K562 (cell line): ENCODE results near the gene DAAM1. TPM values are rescaled to one million over a fixed set of nuclear protein-coding genes. Genes with fewer than 3 reads are reported as not detected.

Source experiments
- ATAC-seq: fragments of 200-7000 bp; cut with Tn5 transposase; 3 replicates; pipeline ENCODE4 v1.9.1; 2020; ENCODE audit warnings: moderate library complexity
- BruUV-seq: library from RNA; stranded (reverse); fragments of 400-500 nt; replicated peaks from 2 replicates; lab custom pipeline; 2021; lab: Mats Ljungman, UMichigan
- CTCF ChIA-PET: fragments of 300-600 bp; formaldehyde crosslinking; extraction: SDS; loops from one replicate; lab custom pipeline; 2021; ENCODE audit warnings: low intra/inter-chr PET ratio; lab: Yijun Ruan, JAX
- POLR2A ChIA-PET: fragments of 300-600, 350-650 bp; sonication (Branson Sonifier 250); formaldehyde crosslinking; extraction: SDS; loops from one replicate; lab custom pipeline; 2021; ENCODE audit warnings: antibody characterized with exemption, inconsistent platforms; lab: Yijun Ruan, JAX
- DNase-seq, 4 experiments: peaks; one replicate each; pipeline versions ENCODE4 v3.0.0 to v3.0.0-alpha.2; 2011 to 2018; ENCODE audit warnings: low spot score in 3 of 4, mixed read lengths in 3 of 4; ENCODE audit errors: extremely low read depth in 1 of 4
- FAIRE-seq: peaks from 2 replicates; lab custom pipeline; 2011; peaks lifted over from hg19 to GRCh38; lab: Jason Lieb, UNC
- H2AFZ ChIP-seq: 2 replicates; pipeline ENCODE4 v1.6.0; 2011; ENCODE audit warnings: low read depth, low read length, control low read depth, inconsistent platforms
- H3K27ac ChIP-seq: fragments of 200-600 bp; 3 replicates; pipeline ENCODE4 v1.8.0; 2011; ENCODE audit warnings: low read depth, mild to moderate bottlenecking, control low read depth, inconsistent platforms, low read length, moderate library complexity, mixed read lengths; ENCODE audit errors: extremely low read depth
- H3K27me3 ChIP-seq, 2 experiments: fragments of 300-600 bp in 1 of 2; 2 replicates in 1 of 2; 3 replicates in 1 of 2; pipeline versions ENCODE4 v1.6.0 to v1.8.0; 2011; ENCODE audit warnings: inconsistent platforms in 2 of 2, low read length in 2 of 2, mild to moderate bottlenecking in 1 of 2, mixed read lengths in 1 of 2, moderate library complexity in 1 of 2; ENCODE audit not compliant: control insufficient read depth in 2 of 2, insufficient read depth in 2 of 2
- H3K36me3 ChIP-seq: fragments of 300-600 bp; 3 replicates; pipeline ENCODE4 v1.8.0; 2011; ENCODE audit warnings: mild to moderate bottlenecking, low read length, inconsistent platforms; ENCODE audit not compliant: control insufficient read depth, insufficient read depth
- H3K4me1 ChIP-seq, 2 experiments: fragments of 200-600 bp in 1 of 2; replicated peaks in 1 of 2; 2 replicates in 1 of 2; 3 replicates in 1 of 2; pipeline versions ENCODE4 v1.5.1 to v1.8.0; 2011; ENCODE audit warnings: inconsistent platforms in 2 of 2, low read length in 2 of 2, mild to moderate bottlenecking in 1 of 2, mixed read lengths in 1 of 2, moderate library complexity in 1 of 2; ENCODE audit not compliant: control insufficient read depth in 2 of 2, insufficient read depth in 2 of 2
- H3K4me2 ChIP-seq: 2 replicates; pipeline ENCODE4 v1.6.1; 2011; ENCODE audit warnings: low read length, control low read depth, inconsistent platforms, mixed read lengths; ENCODE audit not compliant: insufficient read depth
- H3K4me3 ChIP-seq: fragments of 200-600 bp; sonication (generic), shearing (Covaris generic); 2 replicates; pipeline ENCODE4 v1.5.1; 2016; ENCODE audit warnings: control low read depth, inconsistent platforms
- H3K79me2 ChIP-seq: fragments of 200-600 bp; 3 replicates; pipeline ENCODE4 v1.8.0; 2011; ENCODE audit warnings: low read length, inconsistent platforms; ENCODE audit not compliant: control insufficient read depth, insufficient read depth
- H3K9ac ChIP-seq, 2 experiments: 2 replicates each; pipeline versions ENCODE4 v1.6.0 to v1.6.1; 2011; ENCODE audit warnings: low read depth in 2 of 2, low read length in 2 of 2, control low read depth in 1 of 2, inconsistent platforms in 1 of 2, mild to moderate bottlenecking in 1 of 2, mixed read lengths in 1 of 2; ENCODE audit not compliant: insufficient read depth in 1 of 2
- H3K9me1 ChIP-seq: one replicate; pipeline ENCODE4 v1.6.0; 2011; ENCODE audit warnings: inconsistent platforms, mild to moderate bottlenecking, low read length, moderate library complexity; ENCODE audit not compliant: control insufficient read depth, insufficient read depth
- H3K9me3 ChIP-seq: replicated peaks from 2 replicates; pipeline ENCODE4 v1.5.1; 2011; ENCODE audit warnings: low read depth, low read length, inconsistent platforms; ENCODE audit not compliant: control insufficient read depth, insufficient read depth
- H4K20me1 ChIP-seq: replicated peaks from 2 replicates; pipeline ENCODE4 v1.6.1; 2011; ENCODE audit warnings: low read length, inconsistent platforms, mixed read lengths; ENCODE audit not compliant: control insufficient read depth, insufficient read depth
- CREB5 ChIP-seq: fragments of 250-450 bp; sonication (Bioruptor Pico); IDR thresholded peaks from 2 replicates; pipeline ENCODE4 v1.5.0; 2020; ENCODE audit warnings: mild to moderate bottlenecking
- FOXK1 ChIP-seq: sonication (generic); formaldehyde crosslinking; IDR thresholded peaks from 2 replicates; pipeline ENCODE4 v1.8.0; 2022; ENCODE audit warnings: missing genetic modification reagents, mild to moderate bottlenecking, borderline replicate concordance
- GTF2B ChIP-seq: IDR thresholded peaks from 2 replicates; pipeline ENCODE4 v1.6.1; 2011; ENCODE audit not compliant: insufficient read length; ENCODE audit errors: extremely low read depth
- HINFP ChIP-seq: fragments of 450-650 bp; conservative IDR thresholded peaks from 2 replicates; pipeline ENCODE4 v1.6.1; 2016; ENCODE audit warnings: missing genetic modification characterization, low read depth, mild to moderate bottlenecking, control low read depth, missing compliant biosample characterization
- NEUROD1 ChIP-seq: fragments of 150-350 bp; IDR thresholded peaks from 2 replicates; pipeline ENCODE4 v1.6.1; 2014; ENCODE audit warnings: borderline replicate concordance, low read length, low read depth; ENCODE audit not compliant: partially characterized antibody
- PHF8 ChIP-seq: fragments of 200-600 bp; sonication (generic); IDR thresholded peaks from 2 replicates; pipeline ENCODE4 v1.6.1; 2012; ENCODE audit warnings: mixed run types, mild to moderate bottlenecking, inconsistent platforms, low read length, moderate library complexity, borderline replicate concordance
- SP1 ChIP-seq: sonication (generic); formaldehyde crosslinking; IDR thresholded peaks from 2 replicates; pipeline ENCODE4 v1.8.1; 2022; ENCODE audit warnings: mild to moderate bottlenecking, missing genetic modification reagents
- TCF7L2 ChIP-seq: fragments of 150-350 bp; IDR thresholded peaks from 2 replicates; pipeline ENCODE4 v1.6.1; 2016; ENCODE audit warnings: low read depth, mild to moderate bottlenecking, low read length, moderate library complexity
- YY1 ChIP-seq, 3 experiments: IDR thresholded peaks; 2 replicates each; pipeline ENCODE4 v1.6.1; 2011; ENCODE audit warnings: low read length in 2 of 3, mild to moderate bottlenecking in 2 of 3, moderate library complexity in 2 of 3, borderline replicate concordance in 1 of 3, control low read depth in 1 of 3, low read depth in 1 of 3; ENCODE audit not compliant: insufficient read depth in 3 of 3, insufficient replicate concordance in 2 of 3, control insufficient read depth in 1 of 3, insufficient read length in 1 of 3; ENCODE audit errors: extremely low read depth in 1 of 3
- ZBTB17 ChIP-seq: fragments of 450-650 bp; formaldehyde crosslinking; IDR thresholded peaks from 2 replicates; pipeline ENCODE4 v1.4.0; 2020; ENCODE audit warnings: mild to moderate bottlenecking
- ZBTB33 ChIP-seq: sonication (generic); formaldehyde crosslinking; IDR thresholded peaks from 2 replicates; pipeline ENCODE4 v1.8.1; 2023; ENCODE audit warnings: mild to moderate bottlenecking, missing genetic modification reagents
- ZEB2 ChIP-seq: fragments of 450-650 bp; IDR thresholded peaks from 2 replicates; pipeline ENCODE4 v1.6.1; 2016
- ZNF347 ChIP-seq: fragments of 450-650 bp; formaldehyde crosslinking; IDR thresholded peaks from 2 replicates; pipeline ENCODE4 v1.4.0; 2020; ENCODE audit warnings: low read depth, mild to moderate bottlenecking, moderate library complexity
- ZNF395 ChIP-seq: fragments of 200-800 bp; sonication (Bioruptor generic); IDR thresholded peaks from 2 replicates; pipeline ENCODE4 v1.6.1; 2017; ENCODE audit warnings: missing genetic modification characterization, missing compliant biosample characterization
- ZNF695 ChIP-seq: fragments of 450-650 bp; formaldehyde crosslinking; IDR thresholded peaks from 2 replicates; pipeline ENCODE4 v1.4.0; 2020; ENCODE audit warnings: mild to moderate bottlenecking, moderate library complexity
- WGBS: fragments of 100-300 bp; shearing (Covaris generic); methylation state at CpG from one replicate; pipeline ENCODE4 v1.1.6; 2016; ENCODE audit warnings: low coverage, mixed read lengths; ENCODE audit not compliant: insufficient coverage; ENCODE audit errors: missing lambda C conversion rate; 5-methylcytosine and 5-hydroxymethylcytosine counted together
- in situ Hi-C: fragments of 300-500 bp; cut with MboI; formaldehyde crosslinking; loops from 4 replicates; pipeline ENCODE4 v1.15.0; 2018; ENCODE audit warnings: inconsistent platforms, mixed read lengths
- intact Hi-C: fragments of 100-400 bp; cut with micrococcal nuclease; formaldehyde crosslinking; loops from 2 replicates; pipeline ENCODE4 v1.14.2; 2022
- polyA plus RNA-seq, 8 experiments: library from polyadenylated mRNA; depleted of rRNA in 4 of 8; stranded (reverse) in 5 of 8; unstranded in 3 of 8; fragments of >200 nt; fragmentation: Nextera tagmentation in 2 of 8; fragmentation: Illumina TruSeq in 1 of 8; extraction: Ambion mirVana in 2 of 8; extraction: Trizol in 1 of 8; gene quantifications; 2 replicates each; pipeline versions ENCODE4 v1.2.1 to v1.2.3, GENCODE V29; 2011 to 2014; ENCODE audit warnings: inconsistent platforms in 1 of 8, missing spikeins in 1 of 8
- total RNA-seq, 7 experiments: library from RNA; depleted of rRNA in 6 of 7; stranded (reverse); fragments of >200 nt in 6 of 7; fragmentation: Illumina TruSeq in 2 of 7; extraction: Trizol in 2 of 7; gene quantifications; 2 replicates each; pipeline versions ENCODE4 v1.2.1 to v1.2.3, GENCODE V29; 2011 to 2021; ENCODE audit warnings: low replicate concordance in 1 of 7

Gene DAAM1
- total and polyA plus RNA-seq, 9 of the 15 experiments (the other 6 are each of a cell fraction or from before 2014, with no cell fraction given), result 3.6 to 11.6 (median 6.7) TPM

- no peak overlapping the region for H3K9ac ChIP-seq
- DNase-seq (no peak), ATAC-seq (no peak), FAIRE-seq (no peak)
- in situ Hi-C loops, result no loop called here
- H3K4me1 ChIP-seq, result no peaks in the 10 kb centered on the region
- no peak overlapping the region for H3K4me2 ChIP-seq
- no peak overlapping the region for H2AFZ ChIP-seq
- H3K79me2 ChIP-seq, result no peaks in the 10 kb centered on the region
- no peaks in the 10 kb centered on the region for H3K36me3 ChIP-seq
- no peak overlapping the region for H3K4me3 ChIP-seq
- no peak overlapping the region for H3K27ac ChIP-seq
- ChIA-PET CTCF (no interaction called here), POLR2A (interaction anchor here (1.3 kb wide), 1 partner anchor 17 kb away, joined by 4 read pairs; no protein-coding TSS in a partner anchor)
- 75% methylated on average over 4 of the region's 7 CpGs for WGBS
- no peaks in the 10 kb centered on the region for H3K9me1 ChIP-seq
- H3K9me3 ChIP-seq, result no peaks in the 10 kb centered on the region
- no TSS peak for BruUV-seq
- intact Hi-C loops, result no loop called here
- H4K20me1 ChIP-seq, result no peaks in the 10 kb centered on the region
- H3K27me3 ChIP-seq, result no peaks in the 10 kb centered on the region
- no peak for TF ChIP-seq ZNF695 (CRISPR knock-in tag)
- no peak for TF ChIP-seq ZNF347 (CRISPR knock-in tag)
- TF ChIP-seq PHF8, result no peak
- TF ChIP-seq ZBTB33, result no peak
- no peak for TF ChIP-seq ZNF395 (CRISPR knock-in tag)
- no peak for TF ChIP-seq CREB5 (CRISPR knock-in tag)
- no peak for TF ChIP-seq GTF2B
- no peak for TF ChIP-seq ZBTB17 (CRISPR knock-in tag)
- TF ChIP-seq FOXK1 (CRISPR knock-in tag), result no peak
- TF ChIP-seq HINFP, result no peak
- TF ChIP-seq ZEB2, result no peak
- TF ChIP-seq NEUROD1, result no peak
- TF ChIP-seq SP1 (CRISPR knock-in tag), result no peak
- TF ChIP-seq YY1 (IDR thresholded peaks at IDR 0.05; ENCODE audit: borderline replicate concordance in 1 of 3, control insufficient read depth in 1 of 3, extremely low read depth in 1 of 3, insufficient read depth in 3 of 3, insufficient read length in 1 of 3, insufficient replicate concordance in 2 of 3, low read depth in 1 of 3, low read length in 2 of 3), result no peak
- no peak for TF ChIP-seq TCF7L2
Measured at GRCh38 chr14:59215322-59215721, 26.9 kb downstream of the DAAM1 start.
